Measurements from ENCODE around the gene GJD3.
"Not testable (repeated sequence)": the region's sequence is repeated elsewhere in the genome, so short reads cannot be mapped to it uniquely, and the experiment has no call there.

GJD3 gene

DNA sequence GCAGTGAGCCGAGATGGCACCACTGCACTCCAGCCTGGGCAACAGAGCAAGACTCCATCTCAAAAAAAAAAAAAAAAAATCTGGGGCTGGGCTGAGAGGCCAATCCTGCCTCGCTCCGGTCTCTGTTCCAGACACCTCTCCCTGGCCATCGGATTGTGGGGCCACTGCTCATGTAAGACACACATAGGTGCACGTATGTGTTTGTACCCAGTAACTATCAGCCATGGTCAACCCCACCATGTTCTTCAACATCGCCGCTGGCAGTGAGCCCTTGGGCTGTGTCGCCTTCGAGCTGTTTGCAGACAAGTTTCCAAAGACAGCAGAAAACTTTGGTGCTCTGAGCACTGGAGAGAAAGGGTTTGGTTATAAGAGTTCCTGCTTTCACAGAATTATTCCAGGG, 3.2 kb upstream of the GJD3 start:
- not testable (repeated sequence) for DNase-seq (ENCODE audit: low spot score)

DNA sequence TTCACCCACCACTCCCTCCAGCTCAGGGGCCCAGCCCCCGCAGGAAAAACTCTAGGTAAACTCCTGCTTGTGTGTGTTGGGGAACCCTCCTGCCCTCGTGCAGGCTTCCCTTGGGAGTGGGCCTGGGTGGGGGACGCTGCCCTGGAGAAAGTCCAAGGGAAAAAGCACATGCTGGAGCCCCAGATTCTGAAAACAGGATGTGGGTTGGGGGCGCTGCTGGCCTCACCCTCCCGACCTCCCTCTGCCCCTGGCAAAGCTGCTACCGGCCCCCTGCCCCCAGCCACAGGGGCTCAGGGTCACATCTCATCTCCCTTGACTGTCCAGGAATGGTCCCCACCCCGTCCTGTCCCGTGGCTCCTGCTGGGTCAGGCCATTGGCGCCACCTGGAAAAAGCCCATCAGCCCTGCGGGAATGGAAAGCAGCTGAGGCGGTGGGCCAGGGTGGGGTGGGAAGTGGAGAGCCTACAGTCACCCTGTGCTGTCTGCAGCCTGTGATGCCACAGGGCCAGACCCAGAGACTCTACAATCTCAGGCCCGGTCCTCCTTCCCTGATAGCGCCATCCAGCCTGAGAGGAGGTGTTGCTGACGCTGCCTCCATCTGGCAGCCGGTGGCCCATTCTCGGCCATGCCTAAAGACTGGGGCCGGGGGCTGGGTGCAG, 2.5 kb upstream of the GJD3 start:
- no peak for DNase-seq (ENCODE audit: low spot score)

GRCh38 chr17:40366076-40366860, 1.7 kb upstream of the GJD3 start:
- no peak for DNase-seq (ENCODE audit: low spot score)

DNA sequence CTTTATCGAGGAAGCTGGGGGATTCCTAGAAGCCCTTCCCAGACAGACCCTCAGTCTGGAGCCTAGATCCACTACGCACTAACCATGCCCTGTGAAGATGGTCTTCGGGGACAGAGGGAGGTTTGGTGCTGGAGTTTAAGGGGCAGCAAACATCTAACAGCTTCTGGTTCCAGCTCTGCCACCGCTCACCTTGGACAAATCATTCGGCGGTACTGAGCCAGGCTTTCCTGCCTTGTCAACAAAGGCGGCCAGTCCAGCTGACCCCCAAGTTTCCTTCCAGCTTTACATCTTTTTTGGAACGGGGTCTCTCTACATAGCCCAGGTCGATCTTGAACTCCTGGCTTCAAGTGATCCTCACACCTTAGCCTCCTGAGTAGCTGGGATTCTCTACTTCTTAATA, 369 bp upstream of the GJD3 start:
- no peak for DNase-seq (ENCODE audit: low spot score)

DNA sequence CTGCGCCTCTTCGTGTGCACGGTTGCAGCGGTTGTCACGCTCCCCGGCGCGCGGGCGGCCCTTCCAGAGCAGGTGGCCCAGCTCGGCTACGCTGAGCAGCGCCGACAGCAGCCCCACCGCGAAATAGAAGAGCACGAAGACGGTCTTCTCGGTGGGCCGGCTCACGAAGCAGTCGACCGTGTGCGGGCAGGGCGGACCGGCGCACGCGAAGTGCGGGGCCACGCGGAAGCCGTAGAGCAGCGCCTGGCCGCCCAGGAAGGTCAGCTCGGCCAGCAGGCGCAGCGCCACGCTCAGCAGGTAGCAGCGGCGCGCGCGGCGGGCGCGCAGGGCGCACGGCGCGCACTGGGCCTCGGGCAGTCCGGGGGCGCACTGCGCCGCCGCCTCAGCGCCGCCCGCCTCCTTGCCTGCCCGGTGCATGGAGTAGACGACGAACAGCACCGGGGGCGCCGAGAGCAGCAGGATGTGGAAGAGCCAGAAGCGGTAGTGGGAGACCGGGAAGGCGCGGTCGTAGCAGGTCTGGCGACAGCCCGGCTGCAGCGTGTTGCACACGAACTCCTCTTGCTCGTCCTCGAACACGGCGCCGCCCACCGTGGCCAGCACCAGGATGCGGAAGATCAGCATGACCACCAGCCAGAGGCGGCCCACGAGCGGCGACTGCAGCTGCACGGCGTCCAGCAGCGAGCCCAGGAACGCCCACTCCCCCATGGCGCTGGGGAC, 1.3 kb downstream of the GJD3 start:
- no peak for DNase-seq (ENCODE audit: low spot score)

- DNase-seq (ENCODE audit: low spot score): peak; percentile 86
These were observed 1.8 kb downstream of the GJD3 start for GRCh38 chr17:40362696-40363110.

DNA sequence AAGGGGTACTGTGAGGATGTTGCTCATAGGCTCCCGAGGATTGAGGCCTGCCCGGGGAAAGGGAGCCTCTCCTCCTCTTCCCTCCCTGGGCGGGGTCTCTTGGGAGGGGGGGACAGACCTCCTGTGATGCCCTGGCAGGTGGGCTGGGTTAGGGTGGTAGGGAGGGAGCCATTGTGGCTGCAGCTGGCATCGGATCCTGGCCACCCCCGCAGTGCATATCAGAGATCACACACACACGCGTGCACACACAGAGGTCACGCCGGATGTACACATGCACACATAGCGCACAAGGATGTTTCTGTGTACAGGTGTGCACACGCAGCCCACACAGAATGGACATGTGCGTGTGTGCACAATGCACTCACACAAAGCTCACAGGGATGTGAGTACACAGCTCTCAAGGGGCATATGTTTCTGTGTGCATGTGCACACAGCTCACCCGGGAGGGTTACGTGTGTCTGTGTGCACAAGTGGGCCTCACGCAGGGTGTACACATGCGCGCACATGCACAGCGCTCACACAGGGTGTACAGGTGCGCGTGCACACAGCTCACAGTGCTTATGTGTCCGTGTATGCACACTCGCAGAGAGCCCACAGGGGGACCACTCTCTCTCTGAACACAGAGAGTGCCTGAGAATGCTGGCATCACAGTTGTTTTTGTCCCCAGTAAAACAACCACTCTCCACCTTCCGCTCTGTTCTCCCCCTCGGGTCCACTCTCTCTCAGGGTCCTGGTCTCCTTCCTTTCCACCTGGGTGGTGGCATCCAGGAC, 2.4 kb downstream of the GJD3 start:
- DNase-seq (ENCODE audit: low spot score): no peak

- no peak for DNase-seq (ENCODE audit: low spot score)
These were observed 3.2 kb downstream of the GJD3 start for GRCh38 chr17:40361063-40361924.

DNA sequence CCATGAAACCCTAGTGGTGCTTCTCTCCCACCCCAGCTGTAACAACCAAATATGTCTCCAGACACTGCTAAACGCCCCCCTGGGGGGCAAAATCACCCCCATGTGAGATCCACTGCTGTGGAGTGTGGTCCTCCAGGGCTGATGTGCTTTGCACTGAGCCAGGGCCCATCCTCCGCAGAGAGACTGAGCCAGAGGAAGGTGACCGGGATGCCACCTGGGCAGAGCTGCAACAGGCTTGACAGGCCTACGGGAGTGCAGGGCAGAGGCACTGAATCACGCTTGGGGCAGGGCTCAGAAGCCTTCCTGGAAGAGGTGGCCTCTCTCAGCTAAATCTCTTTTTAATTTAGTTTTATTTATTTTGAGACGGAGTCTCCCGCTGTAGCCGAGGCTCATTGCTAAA, 4.4 kb downstream of the GJD3 start:
- DNase-seq (ENCODE audit: low spot score): no peak

- peak; percentile 88 for DNase-seq (ENCODE audit: low spot score)
These were observed 6.1 kb downstream of the GJD3 start for GRCh38 chr17:40358323-40359038.

DNA sequence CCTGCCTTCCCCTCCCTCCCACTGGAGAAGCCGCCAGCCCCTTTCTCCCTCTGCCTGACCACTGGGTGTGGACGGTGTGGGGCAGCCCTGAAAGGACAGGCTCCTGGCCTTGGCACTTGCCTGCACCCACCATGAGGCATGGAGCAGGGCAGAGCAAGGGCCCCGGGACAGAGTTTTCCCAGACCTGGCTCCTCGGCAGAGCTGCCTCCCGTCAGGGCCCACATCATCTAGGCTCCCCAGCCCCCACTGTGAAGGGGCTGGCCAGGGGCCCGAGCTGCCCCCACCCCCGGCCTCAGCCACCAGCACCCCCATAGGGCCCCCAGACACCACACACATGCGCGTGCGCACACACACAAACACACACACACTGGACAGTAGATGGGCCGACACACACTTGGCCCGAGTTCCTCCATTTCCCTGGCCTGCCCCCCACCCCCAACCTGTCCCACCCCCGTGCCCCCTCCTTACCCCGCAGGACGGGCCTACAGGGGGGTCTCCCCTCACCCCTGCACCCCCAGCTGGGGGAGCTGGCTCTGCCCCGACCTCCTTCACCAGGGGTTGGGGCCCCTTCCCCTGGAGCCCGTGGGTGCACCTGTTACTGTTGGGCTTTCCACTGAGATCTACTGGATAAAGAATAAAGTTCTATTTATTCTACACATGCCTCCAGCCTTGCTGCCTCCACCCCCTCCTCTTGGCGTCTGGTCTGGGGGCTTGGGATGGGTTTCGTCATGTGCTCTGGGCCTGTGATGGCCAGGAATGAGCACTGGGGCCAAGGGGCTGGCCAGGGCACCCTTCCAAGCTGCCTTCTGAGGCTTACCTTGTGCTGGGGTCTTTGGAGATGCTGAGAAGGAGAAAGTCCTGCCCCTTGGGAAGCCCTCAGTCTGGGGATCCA, 7.3 kb downstream of the GJD3 start:
- DNase-seq (ENCODE audit: low spot score): no peak

DNA sequence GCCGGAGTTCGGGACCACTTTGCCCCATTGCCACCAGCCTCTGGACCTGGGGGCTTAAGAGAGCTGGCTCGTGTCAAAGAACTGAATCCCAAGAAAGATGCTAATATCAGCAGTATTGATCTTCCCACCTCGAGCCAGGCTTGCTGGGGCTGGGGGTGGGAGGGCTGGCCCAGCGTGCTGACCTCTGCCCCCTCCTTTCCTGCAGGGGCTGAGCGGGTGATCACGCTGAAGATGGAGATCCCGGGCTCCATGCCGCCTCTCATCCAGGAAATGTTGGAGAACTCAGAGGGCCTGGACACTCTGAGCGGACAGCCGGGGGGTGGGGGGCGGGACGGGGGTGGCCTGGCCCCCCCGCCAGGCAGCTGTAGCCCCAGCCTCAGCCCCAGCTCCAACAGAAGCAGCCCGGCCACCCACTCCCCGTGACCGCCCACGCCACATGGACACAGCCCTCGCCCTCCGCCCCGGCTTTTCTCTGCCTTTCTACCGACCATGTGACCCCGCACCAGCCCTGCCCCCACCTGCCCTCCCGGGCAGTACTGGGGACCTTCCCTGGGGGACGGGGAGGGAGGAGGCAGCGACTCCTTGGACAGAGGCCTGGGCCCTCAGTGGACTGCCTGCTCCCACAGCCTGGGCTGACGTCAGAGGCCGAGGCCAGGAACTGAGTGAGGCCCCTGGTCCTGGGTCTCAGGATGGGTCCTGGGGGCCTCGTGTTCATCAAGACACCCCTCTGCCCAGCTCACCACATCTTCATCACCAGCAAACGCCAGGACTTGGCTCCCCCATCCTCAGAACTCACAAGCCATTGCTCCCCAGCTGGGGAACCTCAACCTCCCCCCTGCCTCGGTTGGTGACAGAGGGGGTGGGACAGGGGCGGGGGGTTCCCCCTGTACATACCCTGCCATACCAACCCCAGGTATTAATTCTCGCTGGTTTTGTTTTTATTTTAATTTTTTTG, 8.5 kb downstream of the GJD3 start:
- DNase-seq (ENCODE audit: low spot score): no peak

DNA sequence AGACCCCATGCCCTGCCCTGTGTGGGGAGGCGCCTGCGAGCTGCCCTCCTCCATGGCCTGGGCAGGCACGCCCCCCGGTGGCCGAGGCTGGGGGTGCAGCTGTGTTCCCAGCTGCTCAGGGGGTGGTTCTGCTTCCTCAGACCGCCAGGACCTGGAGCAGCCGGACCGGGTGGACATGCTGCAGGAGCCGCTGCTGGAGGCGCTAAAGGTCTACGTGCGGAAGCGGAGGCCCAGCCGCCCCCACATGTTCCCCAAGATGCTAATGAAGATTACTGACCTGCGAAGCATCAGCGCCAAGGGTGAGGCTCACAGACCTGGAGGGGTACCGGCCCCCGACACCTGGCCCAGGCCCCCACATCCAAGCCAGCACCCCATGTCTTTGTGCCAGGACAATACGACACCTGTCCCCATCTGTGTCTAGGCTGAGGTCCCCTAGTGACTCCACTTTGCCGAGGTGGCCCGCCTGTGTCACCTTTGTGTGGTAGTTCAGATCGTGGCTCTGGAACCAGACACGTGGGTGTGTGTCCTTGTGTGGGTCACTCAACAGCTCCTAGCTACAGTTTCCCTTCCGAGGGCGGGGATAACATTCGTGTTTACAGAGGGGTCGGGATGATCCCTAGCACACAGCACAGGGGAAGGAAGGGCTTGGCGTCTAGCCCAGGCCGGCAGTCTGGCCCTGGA, 9.3 kb downstream of the GJD3 start:
- peak; percentile 87 for DNase-seq (ENCODE audit: low spot score)

DNA sequence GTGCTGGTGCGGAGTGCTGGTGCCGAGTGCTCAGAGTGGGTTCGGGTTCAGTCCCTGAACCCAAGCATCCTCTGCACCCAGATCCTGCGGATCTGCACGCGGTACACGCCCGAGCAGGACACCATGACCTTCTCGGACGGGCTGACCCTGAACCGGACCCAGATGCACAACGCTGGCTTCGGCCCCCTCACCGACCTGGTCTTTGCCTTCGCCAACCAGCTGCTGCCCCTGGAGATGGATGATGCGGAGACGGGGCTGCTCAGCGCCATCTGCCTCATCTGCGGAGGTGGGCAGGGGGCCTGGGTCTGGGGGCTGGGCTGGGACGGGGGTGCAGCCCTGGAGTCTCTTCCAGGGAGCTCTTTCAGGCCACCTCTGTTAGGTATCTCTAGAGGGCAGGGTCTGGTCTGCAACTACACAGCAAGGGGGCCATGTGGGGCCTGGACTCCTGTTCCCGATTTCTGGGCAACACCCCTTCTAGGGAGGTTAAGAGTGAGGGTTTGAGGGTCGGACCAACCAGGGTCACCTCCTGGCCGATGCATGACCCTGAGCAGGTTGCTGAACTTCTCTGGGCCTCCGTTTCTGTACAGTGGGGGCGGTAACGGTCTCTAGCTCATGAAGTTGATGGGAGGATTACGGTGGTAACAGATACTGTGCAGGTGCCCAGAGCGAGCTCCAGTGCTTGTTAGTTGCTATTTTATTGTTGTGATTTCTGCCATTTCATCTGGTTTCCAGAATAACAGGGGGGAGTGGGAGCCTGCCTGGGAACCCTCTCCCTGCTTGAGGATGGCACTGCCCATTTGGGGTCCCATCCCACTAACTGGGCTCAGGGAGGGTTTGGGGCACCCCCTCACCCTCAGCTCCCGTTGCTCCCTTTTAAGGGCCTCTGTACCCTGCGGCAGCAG, 10.1 kb downstream of the GJD3 start:
- no peak for DNase-seq (ENCODE audit: low spot score)

- no peak for DNase-seq (ENCODE audit: low spot score)
These were observed 11.7 kb downstream of the GJD3 start for GRCh38 chr17:40352779-40353394.

- DNase-seq (ENCODE audit: low spot score): no peak
These were observed 12.2 kb downstream of the GJD3 start for GRCh38 chr17:40352237-40352778.

Data from germinal center (tissue), 1 donor.